Measurements from ENCODE around the gene BCOR.

- no peak for TF ChIP-seq CTCF (conservative IDR thresholded peaks at IDR 0.05)
- no peak for TF ChIP-seq ZFX (IDR thresholded peaks at IDR 0.05)
Observed at GRCh38 chrX:40068048-40068447, 29.7 kb downstream of the BCOR start.

All from C4-2B (cell line).